ENCODE measurements around the gene TBX19. TPM values are rescaled to one million over a fixed set of nuclear protein-coding genes. Genes with fewer than 3 reads are reported as not detected.

TBX19 gene
- total and polyA plus RNA-seq, 10 of the 15 experiments (the other 5 are each of a cell fraction or from before 2014, with no cell fraction given) = 0.13 to 6.9 (median 1.2) TPM

DNA sequence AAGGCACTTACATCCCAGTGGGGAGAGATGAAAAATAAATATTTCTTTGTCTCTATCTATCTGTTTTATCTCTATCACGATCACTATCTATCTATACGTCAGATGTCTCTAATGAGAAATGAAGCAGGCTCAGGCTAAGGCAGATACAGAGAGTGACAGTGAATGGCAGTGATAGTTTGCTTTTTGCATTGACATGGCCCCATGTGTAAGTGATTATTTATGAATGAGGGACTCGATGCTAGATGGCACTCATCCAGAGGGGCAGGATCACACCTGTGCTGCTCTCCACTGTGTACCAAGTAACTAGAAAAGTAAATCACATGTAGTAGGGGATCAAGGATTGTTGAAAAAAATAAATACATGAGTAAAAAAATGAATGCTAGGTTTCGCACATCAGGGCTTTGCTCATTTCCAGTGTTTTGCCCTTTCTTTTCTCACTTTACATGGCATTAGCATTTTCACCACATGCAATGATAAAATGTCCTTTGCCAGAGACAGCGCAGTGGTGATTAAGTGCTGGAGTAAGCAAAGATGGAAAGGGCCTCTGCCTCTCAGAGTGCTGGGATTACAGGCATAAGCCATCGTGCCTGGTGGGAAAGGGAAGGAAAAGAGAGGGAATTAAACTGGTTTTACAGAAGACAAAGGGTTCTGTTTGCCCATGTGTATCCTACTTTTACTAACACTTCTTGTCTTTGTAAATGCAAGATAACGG, 16.5 kb downstream of the TBX19 start (continued):
- no peak for TF ChIP-seq POLR2A (IDR thresholded peaks at IDR 0.05; ENCODE audit: low read depth, low read length)
- no peak for TF ChIP-seq NFIC (IDR thresholded peaks at IDR 0.05; ENCODE audit: low read depth, low read length)
- no peak for TF ChIP-seq SREBF1 (IDR thresholded peaks at IDR 0.05; ENCODE audit: low read length)
- TF ChIP-seq, protein P1, sequence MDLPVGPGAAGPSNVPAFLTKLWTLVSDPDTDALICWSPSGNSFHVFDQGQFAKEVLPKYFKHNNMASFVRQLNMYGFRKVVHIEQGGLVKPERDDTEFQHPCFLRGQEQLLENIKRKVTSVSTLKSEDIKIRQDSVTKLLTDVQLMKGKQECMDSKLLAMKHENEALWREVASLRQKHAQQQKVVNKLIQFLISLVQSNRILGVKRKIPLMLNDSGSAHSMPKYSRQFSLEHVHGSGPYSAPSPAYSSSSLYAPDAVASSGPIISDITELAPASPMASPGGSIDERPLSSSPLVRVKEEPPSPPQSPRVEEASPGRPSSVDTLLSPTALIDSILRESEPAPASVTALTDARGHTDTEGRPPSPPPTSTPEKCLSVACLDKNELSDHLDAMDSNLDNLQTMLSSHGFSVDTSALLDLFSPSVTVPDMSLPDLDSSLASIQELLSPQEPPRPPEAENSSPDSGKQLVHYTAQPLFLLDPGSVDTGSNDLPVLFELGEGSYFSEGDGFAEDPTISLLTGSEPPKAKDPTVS (IDR thresholded peaks at IDR 0.05; ENCODE audit: low read depth, low read length) = no peak

DNA sequence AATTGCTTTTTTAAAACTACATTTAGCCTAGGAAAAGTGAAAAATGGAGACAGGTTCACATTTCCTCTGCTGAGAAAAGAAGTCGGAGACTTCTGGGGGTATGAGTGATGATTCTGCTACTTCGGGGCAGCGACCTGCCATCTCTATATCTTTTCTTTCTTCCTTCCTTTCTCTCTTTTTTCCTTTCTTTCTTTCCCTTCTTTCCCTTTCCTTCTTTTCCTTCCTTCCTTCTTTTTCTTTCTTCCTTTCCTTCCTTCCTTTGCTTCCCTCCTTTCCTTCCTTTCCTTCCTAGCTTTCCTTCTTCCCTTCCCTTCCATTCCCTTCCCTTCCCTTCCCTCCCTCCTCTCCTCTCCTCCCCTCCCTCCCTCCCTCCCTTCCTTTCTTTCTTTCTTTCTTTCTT, 17.8 kb downstream of the TBX19 start:
- ChIA-PET CTCF (no interaction called here), SMC1A (ENCODE audit: uncharacterized antibody, unreplicated experiment) (no interaction called here), POLR2A (no interaction called here), RAD21 (ENCODE audit: unreplicated experiment) (no interaction called here)
- FAIRE-seq (no peak), ATAC-seq (no peak), DNase-seq (ENCODE audit: low read depth, low spot score) (no peak)
- Histone ChIP-seq H3K4me3 (no peak overlapping the region), H4K20me1 (ENCODE audit: control insufficient read depth, insufficient read depth) (no peaks in the 10 kb centered on the region), H3K36me3 (ENCODE audit: control insufficient read depth in 2 of 2, insufficient read depth in 2 of 2, low read length in 1 of 2) (no peaks in the 10 kb centered on the region), H3K27ac (ENCODE audit: control insufficient read depth, insufficient read depth) (no peak overlapping the region), H3K9me3 (replicated peaks; ENCODE audit: control insufficient read depth, insufficient read depth, low read length) (no peaks in the 10 kb centered on the region), H3K4me2 (ENCODE audit: control insufficient read depth, insufficient read depth) (no peak overlapping the region), H2AFZ (ENCODE audit: control insufficient read depth, low read depth, low read length) (no peak overlapping the region), H3K79me2 (ENCODE audit: control insufficient read depth, insufficient read depth, low read length) (no peaks in the 10 kb centered on the region), H3K4me1 (ENCODE audit: control insufficient read depth, insufficient read depth, low read length) (no peaks in the 10 kb centered on the region), H3K27me3 (replicated peaks in 1 of 2; ENCODE audit: control insufficient read depth in 2 of 2, insufficient read depth in 2 of 2, low read length in 1 of 2) (no peaks in the 10 kb centered on the region), H3K9ac (ENCODE audit: control insufficient read depth, insufficient read depth, low read length) (no peak overlapping the region)
- in situ Hi-C loops (cut with MboI) (no loop called here), intact Hi-C loops (cut with micrococcal nuclease; ENCODE audit: unreplicated experiment) (no loop called here)
- no TSS peak for BruUV-seq (replicated peaks)
- WGBS (ENCODE audit: insufficient coverage, insufficient replicate concordance, low lambda C conversion rate, missing lambda C conversion rate) = 65% methylated on average over 3 of the region's 3 CpGs
- TF ChIP-seq CBFB (IDR thresholded peaks at IDR 0.05; ENCODE audit: low read depth) = no peak
- TF ChIP-seq NR2F1 (conservative IDR thresholded peaks at IDR 0.05) = no peak
- TF ChIP-seq, protein P2, sequence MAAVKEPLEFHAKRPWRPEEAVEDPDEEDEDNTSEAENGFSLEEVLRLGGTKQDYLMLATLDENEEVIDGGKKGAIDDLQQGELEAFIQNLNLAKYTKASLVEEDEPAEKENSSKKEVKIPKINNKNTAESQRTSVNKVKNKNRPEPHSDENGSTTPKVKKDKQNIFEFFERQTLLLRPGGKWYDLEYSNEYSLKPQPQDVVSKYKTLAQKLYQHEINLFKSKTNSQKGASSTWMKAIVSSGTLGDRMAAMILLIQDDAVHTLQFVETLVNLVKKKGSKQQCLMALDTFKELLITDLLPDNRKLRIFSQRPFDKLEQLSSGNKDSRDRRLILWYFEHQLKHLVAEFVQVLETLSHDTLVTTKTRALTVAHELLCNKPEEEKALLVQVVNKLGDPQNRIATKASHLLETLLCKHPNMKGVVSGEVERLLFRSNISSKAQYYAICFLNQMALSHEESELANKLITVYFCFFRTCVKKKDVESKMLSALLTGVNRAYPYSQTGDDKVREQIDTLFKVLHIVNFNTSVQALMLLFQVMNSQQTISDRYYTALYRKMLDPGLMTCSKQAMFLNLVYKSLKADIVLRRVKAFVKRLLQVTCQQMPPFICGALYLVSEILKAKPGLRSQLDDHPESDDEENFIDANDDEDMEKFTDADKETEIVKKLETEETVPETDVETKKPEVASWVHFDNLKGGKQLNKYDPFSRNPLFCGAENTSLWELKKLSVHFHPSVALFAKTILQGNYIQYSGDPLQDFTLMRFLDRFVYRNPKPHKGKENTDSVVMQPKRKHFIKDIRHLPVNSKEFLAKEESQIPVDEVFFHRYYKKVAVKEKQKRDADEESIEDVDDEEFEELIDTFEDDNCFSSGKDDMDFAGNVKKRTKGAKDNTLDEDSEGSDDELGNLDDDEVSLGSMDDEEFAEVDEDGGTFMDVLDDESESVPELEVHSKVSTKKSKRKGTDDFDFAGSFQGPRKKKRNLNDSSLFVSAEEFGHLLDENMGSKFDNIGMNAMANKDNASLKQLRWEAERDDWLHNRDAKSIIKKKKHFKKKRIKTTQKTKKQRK (IDR thresholded peaks at IDR 0.05; ENCODE audit: low read depth, low read length) = no peak
- TF ChIP-seq, protein P3, sequence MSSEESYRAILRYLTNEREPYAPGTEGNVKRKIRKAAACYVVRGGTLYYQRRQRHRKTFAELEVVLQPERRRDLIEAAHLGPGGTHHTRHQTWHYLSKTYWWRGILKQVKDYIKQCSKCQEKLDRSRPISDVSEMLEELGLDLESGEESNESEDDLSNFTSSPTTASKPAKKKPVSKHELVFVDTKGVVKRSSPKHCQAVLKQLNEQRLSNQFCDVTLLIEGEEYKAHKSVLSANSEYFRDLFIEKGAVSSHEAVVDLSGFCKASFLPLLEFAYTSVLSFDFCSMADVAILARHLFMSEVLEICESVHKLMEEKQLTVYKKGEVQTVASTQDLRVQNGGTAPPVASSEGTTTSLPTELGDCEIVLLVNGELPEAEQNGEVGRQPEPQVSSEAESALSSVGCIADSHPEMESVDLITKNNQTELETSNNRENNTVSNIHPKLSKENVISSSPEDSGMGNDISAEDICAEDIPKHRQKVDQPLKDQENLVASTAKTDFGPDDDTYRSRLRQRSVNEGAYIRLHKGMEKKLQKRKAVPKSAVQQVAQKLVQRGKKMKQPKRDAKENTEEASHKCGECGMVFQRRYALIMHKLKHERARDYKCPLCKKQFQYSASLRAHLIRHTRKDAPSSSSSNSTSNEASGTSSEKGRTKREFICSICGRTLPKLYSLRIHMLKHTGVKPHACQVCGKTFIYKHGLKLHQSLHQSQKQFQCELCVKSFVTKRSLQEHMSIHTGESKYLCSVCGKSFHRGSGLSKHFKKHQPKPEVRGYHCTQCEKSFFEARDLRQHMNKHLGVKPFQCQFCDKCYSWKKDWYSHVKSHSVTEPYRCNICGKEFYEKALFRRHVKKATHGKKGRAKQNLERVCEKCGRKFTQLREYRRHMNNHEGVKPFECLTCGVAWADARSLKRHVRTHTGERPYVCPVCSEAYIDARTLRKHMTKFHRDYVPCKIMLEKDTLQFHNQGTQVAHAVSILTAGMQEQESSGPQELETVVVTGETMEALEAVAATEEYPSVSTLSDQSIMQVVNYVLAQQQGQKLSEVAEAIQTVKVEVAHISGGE (CRISPR knock-in tag; IDR thresholded peaks at IDR 0.05) = no peak
- no peak for TF ChIP-seq SMAD1 (IDR thresholded peaks at IDR 0.05; ENCODE audit: low read depth, partially characterized antibody)
- TF ChIP-seq LARP7 (IDR thresholded peaks at IDR 0.05) = no peak
- TF ChIP-seq, protein P4, sequence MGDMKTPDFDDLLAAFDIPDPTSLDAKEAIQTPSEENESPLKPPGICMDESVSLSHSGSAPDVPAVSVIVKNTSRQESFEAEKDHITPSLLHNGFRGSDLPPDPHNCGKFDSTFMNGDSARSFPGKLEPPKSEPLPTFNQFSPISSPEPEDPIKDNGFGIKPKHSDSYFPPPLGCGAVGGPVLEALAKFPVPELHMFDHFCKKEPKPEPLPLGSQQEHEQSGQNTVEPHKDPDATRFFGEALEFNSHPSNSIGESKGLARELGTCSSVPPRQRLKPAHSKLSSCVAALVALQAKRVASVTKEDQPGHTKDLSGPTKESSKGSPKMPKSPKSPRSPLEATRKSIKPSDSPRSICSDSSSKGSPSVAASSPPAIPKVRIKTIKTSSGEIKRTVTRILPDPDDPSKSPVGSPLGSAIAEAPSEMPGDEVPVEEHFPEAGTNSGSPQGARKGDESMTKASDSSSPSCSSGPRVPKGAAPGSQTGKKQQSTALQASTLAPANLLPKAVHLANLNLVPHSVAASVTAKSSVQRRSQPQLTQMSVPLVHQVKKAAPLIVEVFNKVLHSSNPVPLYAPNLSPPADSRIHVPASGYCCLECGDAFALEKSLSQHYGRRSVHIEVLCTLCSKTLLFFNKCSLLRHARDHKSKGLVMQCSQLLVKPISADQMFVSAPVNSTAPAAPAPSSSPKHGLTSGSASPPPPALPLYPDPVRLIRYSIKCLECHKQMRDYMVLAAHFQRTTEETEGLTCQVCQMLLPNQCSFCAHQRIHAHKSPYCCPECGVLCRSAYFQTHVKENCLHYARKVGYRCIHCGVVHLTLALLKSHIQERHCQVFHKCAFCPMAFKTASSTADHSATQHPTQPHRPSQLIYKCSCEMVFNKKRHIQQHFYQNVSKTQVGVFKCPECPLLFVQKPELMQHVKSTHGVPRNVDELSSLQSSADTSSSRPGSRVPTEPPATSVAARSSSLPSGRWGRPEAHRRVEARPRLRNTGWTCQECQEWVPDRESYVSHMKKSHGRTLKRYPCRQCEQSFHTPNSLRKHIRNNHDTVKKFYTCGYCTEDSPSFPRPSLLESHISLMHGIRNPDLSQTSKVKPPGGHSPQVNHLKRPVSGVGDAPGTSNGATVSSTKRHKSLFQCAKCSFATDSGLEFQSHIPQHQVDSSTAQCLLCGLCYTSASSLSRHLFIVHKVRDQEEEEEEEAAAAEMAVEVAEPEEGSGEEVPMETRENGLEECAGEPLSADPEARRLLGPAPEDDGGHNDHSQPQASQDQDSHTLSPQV (IDR thresholded peaks at IDR 0.05) = no peak
